HG03159 (cell line): ENCODE results near the gene CHSY3.
A peak's percentile ranks its signal among the peaks of the same experiment; 100 is the strongest.

Experiments
- ATAC-seq: cut with Tn5 transposase; IDR thresholded peaks from one replicate; pipeline ENCODE4 v1.9.1; 2021; ENCODE audit warnings: mild to moderate bottlenecking, moderate library complexity; ENCODE audit not compliant: unreplicated experiment

Gene CHSY3

DNA sequence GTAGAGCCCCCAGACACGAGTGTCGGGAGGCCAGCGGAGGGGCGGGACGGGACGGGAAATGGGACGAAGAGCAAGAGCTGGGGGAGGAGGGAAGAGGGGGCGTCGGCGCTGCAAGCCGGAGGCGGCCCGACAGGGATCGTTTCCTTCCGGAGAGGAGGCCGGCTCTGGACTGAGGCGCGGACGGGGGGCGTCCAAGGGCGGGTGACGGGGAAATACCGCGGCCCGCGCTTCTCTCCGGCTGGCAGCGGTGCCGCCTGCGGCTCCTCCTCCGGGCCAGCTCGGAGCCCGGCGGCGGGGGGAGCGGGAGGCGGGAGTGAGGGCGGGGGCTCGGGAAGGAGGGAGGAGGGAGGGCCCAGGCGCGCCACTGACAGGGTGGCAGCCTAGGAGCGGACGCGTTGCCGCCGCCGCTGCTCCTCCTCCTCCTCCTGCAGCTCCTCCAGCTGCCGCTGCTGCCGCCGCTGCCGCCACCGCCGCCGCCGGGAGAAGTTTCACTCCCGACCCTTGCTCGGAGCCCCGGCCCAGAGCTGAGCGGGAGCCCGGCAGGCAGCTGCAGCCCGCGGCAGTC is at the start of gene CHSY3:
TSS of gene CHSY3 (plus strand) at position 364 of the 565 bp plus-strand sequence.
- ATAC-seq, result peak; percentile 53

DNA sequence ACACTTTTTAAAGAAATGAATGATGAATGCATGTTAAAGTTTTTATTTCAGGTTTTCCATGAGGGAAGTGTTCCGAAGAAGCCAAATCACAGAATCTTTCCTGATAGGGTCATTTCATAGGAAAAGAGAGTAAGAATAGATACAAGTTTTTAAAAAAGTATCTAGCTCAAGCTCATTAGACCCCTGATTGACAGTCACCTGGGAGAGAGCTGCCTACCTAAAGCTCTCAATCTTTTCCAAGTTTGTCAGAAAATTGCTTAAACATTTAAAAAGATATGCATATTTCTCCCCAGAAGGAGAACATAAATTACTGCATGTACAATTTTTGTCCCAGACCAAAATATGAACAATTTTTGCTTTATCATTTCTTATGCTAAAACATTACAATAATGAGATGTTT is 47.9 kb upstream of the CHSY3 start:
- no peak for ATAC-seq

DNA sequence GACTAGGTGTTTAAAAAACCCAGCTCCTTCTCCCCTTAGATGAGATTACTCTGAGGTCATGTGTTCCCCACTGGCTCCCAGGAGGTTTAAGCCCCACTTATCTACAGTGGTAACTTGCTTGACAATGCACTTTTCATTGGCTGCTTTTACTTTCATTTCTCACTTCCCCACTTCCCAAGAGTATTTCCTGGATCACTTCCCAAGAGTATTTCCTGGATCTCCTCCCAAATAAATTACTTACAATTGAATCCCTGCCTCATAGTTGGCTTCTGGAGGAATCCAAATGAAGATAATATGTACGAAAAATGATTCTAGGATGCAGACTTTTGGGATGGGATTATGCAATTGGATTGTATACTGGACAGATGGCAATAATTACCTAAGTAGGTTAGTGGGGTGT is 47.1 kb upstream of the CHSY3 start:
- ATAC-seq, result no peak

DNA sequence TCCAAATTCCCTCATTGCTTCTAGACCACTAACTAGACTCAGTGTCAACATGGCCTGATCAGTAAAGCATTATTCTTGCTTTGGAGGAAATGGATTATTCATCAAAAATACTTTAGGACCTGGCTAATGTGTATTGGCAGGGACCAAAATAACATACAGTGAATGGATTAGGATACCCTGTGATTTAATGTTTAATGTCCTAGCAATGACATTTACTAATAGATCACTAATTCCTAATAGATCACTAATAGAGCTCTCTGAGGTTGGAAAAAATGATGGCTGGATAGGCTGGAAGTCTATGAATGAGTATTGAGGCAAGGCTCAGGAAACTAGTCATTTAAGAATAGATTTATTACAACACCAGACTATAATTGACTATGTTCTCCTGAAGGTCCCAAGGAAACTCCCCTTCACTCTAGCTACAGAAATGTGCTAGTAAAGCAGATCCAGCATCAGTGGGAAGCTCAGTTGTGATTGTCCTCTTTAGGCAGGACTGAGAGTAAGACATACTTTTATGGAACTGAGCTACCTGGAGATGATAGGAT is 46.1 kb upstream of the CHSY3 start:
- ATAC-seq, result no peak

DNA sequence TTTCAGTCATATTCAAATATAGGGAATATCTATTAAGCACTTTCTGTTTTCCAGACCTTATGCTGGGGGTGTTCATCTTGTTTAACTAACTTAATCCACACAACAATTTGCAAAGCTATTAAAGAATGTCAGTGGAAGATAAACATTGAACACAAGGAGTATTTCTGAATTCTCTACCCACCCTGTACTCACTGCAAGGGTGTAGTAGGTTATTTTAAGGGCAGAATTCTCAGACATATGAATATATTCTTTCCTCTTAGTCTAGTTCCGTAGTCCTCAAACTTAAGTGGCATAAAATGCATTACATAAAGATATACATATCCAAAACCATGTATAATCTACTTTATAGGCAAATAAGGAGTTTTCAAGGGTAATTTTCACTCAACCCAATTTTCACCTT is 19.9 kb upstream of the CHSY3 start:
- no peak for ATAC-seq

DNA sequence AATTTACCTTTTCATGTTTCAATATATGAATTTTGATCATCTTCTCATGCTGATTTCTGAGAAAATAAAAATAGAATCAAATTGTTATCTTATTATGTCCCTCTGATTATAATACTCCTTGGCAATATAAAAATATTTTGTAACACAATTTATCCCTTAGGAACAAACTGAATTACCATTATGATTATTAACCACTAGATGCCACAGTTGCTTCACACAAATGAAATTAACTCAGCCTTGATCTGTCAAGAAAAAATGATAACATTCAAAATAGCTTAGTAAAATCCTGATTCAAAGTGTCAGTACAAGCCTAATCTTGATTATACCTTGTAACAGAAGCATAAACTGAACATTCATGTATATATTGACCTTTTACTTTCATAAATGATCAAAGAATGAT is 4.8 kb upstream of the CHSY3 start:
- no peak for ATAC-seq

DNA sequence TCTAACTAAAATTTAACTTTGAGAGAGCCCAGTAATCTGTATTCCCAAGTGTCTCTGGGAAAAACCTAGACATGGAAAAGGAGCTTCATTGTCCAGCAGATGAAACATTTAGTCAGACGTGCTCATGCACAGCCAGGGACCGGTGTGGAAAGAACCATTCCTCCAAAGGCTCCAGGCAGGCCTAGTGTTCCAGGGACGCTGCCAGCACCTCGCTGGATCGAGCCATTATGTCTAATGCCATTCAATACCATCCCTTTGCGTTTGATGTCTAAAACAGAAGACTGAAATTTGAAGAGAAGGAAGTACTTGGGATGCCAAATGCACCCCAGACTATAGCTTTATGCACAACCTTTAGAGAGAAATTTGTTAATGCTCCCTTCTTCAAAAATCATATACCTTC is 1.4 kb upstream of the CHSY3 start:
- ATAC-seq, result no peak

DNA sequence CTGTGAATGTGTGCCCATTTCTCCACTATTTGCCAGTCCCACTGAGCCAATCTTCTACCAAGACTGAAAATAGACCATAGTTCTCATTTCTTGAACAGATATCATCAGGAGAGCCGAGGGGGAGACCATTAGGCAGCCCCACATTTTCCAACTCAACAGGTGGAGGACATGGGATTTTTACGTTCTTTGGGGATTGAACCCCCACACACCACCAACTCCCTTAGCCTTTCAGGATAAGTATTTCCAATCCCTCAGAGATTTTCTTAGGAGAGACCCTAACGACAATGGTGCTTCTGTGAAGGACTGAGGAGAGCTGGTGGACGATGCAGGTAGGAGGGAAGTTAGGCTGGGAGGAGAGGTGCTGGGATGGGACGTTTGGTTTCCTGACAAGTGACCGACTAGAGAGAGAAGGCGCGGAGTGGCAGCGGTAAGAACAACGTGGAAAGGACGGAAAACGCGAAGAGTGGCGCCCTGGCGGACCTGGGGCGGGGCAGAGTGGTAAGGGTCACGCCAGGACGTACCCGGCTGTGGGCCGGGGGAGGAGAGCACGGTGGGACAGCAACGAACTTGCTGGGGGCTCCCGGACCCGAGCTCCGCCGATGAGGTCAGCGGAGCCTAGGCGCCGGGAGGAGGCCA is 681 bp upstream of the CHSY3 start:
- no peak for ATAC-seq

DNA sequence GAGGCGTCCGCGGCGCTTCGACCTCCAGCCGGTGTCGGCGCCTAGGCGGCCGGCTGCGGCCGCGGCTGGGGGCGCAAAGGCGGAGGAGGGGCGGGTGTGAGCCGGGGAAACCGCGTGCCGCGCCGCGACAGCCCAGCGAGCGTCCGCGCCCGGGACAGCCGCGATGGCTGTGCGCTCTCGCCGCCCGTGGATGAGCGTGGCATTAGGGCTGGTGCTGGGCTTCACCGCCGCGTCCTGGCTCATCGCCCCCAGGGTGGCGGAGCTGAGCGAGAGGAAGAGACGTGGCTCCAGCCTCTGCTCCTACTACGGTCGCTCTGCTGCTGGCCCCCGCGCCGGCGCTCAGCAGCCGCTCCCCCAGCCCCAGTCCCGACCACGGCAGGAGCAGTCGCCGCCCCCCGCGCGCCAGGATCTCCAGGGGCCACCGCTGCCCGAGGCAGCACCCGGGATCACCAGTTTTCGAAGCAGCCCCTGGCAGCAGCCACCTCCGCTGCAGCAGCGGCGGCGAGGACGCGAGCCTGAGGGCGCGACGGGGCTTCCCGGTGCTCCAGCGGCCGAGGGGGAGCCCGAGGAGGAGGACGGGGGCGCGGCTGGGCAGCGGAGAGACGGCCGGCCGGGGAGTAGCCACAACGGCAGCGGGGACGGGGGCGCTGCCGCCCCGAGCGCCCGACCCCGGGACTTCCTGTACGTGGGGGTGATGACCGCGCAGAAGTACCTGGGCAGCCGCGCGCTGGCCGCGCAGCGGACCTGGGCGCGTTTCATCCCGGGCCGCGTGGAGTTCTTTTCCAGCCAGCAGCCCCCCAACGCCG is 605 bp downstream of the CHSY3 start:
- peak; percentile 35 for ATAC-seq

DNA sequence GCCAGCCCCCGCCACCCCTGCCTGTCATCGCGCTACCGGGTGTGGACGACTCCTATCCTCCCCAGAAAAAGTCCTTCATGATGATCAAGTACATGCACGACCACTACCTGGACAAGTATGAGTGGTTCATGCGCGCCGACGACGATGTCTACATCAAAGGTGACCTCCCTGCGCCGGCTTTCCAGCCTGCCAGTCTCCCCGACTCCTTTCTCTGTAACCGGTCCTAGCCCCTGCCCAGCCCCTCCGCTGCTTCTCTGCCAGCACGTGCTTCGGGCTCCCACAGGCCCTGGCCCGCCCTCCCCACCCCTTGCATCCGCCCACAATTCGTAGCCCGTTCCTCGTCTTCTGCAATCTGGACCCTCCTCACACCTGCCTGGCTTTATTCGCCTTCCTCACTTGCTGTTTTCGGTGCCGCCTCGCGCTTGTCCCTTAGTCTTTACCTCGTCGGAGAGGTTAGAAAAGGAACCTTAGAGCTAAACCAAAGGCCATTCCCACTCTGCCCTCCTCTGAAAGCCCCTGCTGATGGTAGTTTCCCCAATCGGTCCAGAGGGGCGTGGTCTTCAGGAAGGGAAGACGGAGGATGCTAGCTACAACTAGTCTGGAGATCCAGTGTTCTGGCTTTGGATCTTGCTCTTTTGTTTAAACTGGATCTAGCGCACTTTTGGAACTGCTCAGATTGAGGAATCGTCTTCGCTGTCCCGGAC is 1.4 kb downstream of the CHSY3 start:
- ATAC-seq, result no peak

DNA sequence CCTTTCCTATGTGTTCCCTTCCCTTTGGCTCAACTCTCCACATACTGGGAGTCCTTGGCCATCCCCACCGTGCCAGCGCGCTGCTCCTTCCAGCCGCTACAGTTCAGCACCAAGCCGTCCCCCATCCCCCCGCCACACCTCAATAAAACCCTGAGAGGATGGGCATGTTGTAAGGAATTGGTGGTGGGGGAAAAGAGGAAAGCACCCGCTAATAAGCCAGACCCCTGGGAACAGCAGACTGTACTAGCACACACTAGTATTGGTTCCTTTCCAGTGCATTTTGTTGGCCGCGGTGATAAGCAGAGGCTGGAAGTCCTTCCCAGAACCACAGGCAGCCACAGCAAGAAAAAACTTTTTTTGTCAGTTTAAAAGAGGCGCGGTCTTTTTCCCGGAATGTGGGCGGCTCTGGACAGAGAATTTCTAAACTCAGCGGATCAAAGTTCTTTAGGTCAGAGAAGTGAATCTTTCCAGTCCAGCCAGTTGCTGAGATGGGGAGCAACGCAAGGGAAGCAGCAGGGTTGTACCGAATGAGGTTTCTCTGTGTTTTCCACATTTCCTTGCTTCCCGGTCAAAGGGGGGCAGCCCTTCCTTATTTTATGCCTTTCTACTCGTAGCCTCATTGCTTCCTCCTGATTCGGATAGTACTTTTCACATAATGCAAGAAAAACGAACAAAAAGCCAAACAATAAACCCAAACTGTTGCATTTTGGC is 2.1 kb downstream of the CHSY3 start:
- ATAC-seq, result no peak

DNA sequence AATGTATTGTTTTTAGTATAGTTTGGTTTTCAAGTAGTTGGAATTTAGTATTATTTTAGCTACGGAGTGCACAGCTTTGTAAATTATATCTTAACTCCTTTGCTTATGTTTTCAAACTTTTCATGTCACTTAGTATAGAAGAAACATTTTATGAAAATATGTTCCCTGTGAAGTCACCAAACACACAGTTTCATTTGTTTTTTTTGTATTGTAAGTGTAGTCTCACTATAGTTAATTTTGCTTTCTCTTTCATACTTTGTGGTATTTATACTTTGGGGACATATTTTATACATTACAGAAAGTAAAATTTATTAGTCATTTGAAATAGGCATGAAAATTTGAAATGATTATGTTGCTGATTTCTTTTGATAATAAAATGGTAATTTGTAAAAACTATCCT is 5.0 kb downstream of the CHSY3 start:
- peak; percentile 61 for ATAC-seq

DNA sequence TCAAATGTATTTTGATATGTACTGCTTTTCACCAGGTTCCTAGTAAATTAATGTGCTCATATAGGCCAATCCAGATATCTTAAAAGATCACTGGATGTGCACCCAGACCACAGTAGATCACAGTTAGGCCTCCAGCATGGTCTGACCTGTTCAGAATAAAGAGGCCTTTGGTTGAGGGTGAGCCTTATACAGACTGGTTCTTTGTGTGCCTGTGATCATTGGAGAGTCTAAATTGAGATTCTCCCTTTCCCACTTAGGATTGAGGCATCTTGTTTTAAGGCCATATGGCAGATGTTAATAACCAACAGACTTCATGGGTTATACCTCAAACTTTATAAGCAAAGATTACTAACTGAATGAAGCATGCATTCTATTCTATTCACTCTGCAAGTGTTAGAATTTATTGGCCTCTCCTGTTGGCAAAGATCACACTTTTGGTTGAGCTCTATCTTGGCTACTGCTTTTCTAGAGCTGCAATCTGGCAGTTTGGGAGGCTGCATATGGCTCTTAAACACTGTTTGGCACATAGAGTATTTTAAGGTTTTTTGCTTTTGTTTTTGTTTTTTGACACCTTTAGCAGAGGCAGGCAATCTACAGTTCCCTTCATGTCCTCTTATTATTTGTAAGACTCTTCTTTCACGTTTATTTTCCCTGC is 8.5 kb downstream of the CHSY3 start:
- ATAC-seq, result no peak

DNA sequence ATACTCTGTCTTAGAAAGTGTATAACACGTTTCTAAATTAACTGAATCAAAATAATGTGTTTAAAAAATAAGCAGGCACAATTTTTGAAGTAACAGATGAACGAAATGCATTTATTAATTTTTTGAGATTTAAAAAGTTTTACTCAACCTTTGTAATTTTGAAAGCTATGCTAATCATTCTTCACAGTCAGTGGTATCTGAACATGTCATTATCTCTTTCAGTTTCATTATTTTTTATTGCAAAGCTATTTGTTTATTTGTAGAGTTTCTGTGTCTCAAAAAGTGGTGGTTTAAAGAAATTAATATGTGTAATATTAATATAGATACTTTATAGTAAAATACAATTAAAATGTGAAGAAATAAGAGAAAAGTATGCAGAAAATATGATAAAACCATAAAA is 11.2 kb downstream of the CHSY3 start:
- ATAC-seq, result no peak

DNA sequence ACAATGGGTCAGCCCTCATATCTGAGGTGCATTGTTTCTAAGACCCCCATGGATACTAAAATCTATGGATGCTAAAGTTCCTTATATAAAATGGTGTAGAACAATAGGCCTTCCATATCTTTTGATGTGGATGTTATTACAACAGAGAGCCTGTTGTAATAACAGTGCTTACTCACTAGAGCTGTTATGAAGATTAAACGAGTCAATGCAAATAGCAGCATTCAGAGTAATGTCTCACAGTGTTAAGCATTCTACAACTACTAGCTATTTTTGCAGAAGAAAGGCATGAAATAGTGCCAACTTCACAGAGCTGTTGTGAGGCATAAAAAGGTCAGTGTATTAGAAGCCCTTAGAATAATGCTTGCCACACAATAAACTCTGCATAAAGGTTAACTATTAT is 13.0 kb downstream of the CHSY3 start:
- ATAC-seq, result no peak

DNA sequence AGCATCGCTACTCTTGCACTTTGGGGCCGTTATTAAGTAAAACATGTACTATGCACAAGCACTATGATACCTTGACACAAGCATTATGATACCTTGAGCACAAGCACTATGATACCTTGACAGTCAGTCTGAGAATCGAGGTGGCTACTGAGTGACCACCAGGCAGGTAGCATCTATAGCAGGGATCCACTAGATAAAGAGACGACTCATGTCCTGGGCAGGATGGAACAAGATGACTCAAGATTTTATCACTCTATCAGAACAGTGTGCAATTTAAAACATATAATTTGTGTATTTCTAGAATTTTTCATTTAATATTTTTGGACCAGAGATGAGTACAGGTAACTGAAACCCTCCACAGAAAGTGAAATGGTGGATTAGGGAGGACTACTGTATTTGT is 16.9 kb downstream of the CHSY3 start:
- ATAC-seq, result no peak

DNA sequence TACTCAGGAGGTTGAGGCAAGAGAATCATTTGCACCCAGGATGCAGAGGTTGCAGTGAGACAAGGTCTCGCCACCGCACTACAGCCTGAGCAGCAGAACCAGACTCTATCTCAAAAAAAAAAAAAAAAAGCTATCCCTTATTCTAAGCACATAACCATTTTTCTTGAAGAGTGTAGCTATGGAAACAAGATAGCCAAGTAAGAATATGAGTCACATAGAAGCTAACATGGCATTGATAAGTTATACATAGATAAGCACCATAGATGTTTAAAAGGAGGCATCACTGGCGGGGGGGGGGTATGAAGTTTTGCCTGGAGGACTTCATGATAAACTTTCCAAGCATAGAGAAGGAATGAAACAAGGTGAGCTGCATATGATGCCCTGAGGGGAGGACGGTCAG is 26.0 kb downstream of the CHSY3 start:
- no peak for ATAC-seq

DNA sequence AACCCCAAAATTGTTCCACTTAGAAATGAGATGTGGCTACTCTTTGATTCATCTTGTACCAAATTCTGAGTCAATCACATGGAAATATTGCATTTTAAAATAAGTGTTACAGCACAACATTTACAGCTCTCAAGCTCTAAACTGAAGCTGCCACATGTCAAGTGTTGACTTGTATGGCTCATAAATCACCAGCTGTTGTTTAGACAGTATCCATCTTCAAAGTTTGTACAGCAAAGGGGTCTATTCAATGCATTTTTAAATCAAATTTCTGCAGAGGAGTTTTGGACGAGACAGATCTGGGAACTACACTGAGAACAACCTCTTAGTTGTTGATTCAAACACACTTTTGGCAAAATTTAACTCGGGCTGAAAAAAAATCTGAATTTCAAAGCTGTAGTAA is 31.4 kb downstream of the CHSY3 start:
- no peak for ATAC-seq

DNA sequence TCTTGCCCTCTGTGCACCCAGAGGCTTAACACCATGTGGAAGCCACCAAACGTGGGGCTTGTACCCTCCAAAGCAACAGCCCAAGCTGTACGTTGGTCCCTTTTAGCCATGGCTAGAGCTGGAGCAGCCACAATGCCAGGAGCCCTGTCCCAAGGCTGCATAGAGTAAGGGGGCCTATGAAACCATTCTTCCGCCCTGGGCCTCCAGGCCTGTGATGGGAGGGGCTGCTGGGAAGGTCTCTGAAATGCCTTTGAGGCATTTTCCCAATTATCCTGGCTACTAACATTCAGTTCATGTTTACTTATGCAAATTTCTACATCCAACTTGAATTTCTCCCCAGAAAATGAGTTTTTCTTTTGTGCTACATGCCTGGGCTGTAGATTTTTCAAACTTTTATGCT is 33.8 kb downstream of the CHSY3 start:
- ATAC-seq, result no peak

DNA sequence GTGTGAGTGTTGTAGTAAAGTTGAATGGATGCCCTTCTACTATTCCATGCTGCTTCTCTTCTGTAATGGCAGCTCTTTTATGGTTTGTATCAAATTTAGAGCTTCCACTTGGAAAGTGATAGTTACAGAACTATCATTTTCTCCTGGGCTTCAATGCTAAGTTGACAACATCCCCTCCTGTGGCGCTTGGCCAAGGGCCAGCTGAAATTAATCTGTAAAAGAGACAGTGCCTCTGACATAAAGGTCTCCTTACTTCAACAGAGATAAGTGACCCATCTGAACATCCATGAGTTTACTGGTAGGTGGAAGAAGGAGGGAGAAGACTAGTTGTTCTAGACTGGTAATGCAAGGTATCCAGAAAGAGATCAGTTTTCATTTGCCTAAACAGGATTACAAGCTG is 39.7 kb downstream of the CHSY3 start:
- ATAC-seq, result no peak
